HG03108 (cell line): Measurements from ENCODE around the gene CHMP5.

Source experiments
- ATAC-seq: cut with Tn5 transposase; IDR thresholded peaks from one replicate; pipeline ENCODE4 v1.9.1; 2021; ENCODE audit warnings: moderate library complexity; ENCODE audit not compliant: unreplicated experiment

Gene CHMP5

GRCh38 chr9:33273266-33273971, 8.6 kb downstream of the CHMP5 start:
- ATAC-seq, result no peak

- ATAC-seq, result no peak
Measured at GRCh38 chr9:33273972-33274328, 9.1 kb downstream of the CHMP5 start.

GRCh38 chr9:33277484-33277883, 12.6 kb downstream of the CHMP5 start:
- no peak for ATAC-seq

GRCh38 chr9:33285502-33285901, 20.7 kb downstream of the CHMP5 start:
- ATAC-seq, result no peak

- no peak for ATAC-seq
Measured at GRCh38 chr9:33287087-33287490, 22.2 kb downstream of the CHMP5 start.

- no peak for ATAC-seq
Measured at GRCh38 chr9:33288235-33288634, 23.4 kb downstream of the CHMP5 start.

- no peak for ATAC-seq
Measured at GRCh38 chr9:33288828-33289483, 24.1 kb downstream of the CHMP5 start.

GRCh38 chr9:33289496-33289895, 24.6 kb downstream of the CHMP5 start:
- ATAC-seq, result no peak

GRCh38 chr9:33289936-33290246, 25.0 kb downstream of the CHMP5 start:
- ATAC-seq, result peak; percentile 23

GRCh38 chr9:33290247-33291030, 25.6 kb downstream of the CHMP5 start, which contains the start of gene NFX1:
Gene NFX1 (plus strand): TSS chr9:33290516. CDS start chr9:33290573, 57 bp downstream.
- peak; percentile 77 for ATAC-seq

GRCh38 chr9:33291031-33291397, 26.2 kb downstream of the CHMP5 start:
- no peak for ATAC-seq

- no peak for ATAC-seq
Measured at GRCh38 chr9:33291901-33292300, 27.1 kb downstream of the CHMP5 start.

- no peak for ATAC-seq
Measured at GRCh38 chr9:33293782-33294181, 28.9 kb downstream of the CHMP5 start.

- no peak for ATAC-seq
Measured at GRCh38 chr9:33294670-33295432, 30.0 kb downstream of the CHMP5 start.

- no peak for ATAC-seq
Measured at GRCh38 chr9:33295571-33295970, 30.7 kb downstream of the CHMP5 start.

- ATAC-seq, result peak; percentile 91
Measured at GRCh38 chr9:33297432-33297831, 32.6 kb downstream of the CHMP5 start.

- ATAC-seq, result no peak
Measured at GRCh38 chr9:33300546-33300945, 35.7 kb downstream of the CHMP5 start.

GRCh38 chr9:33304362-33304761, 39.5 kb downstream of the CHMP5 start:
- no peak for ATAC-seq

GRCh38 chr9:33306037-33306436, 41.2 kb downstream of the CHMP5 start:
- ATAC-seq, result no peak

- no peak for ATAC-seq
Measured at GRCh38 chr9:33307067-33307466, 42.2 kb downstream of the CHMP5 start.

GRCh38 chr9:33309903-33310302, 45.1 kb downstream of the CHMP5 start:
- no peak for ATAC-seq
